CD14-positive monocyte (primary cell): ENCODE results near the gene UBE2Q1. TPM values are rescaled to one million over a fixed set of nuclear protein-coding genes. Genes with fewer than 3 reads are reported as not detected.
A peak's percentile ranks its signal among the peaks of the same experiment; 100 is the strongest.

ENCODE experiments used
- DNase-seq, 3 donors: peaks; one replicate each; pipeline ENCODE4 v3.0.0-alpha.2; 2011 to 2022
- H2AFZ ChIP-seq: 2 replicates; pipeline ENCODE4 v1.6.0; 2012; ENCODE audit warnings: mild to moderate bottlenecking, low read depth, low read length, inconsistent platforms; ENCODE audit not compliant: insufficient read depth, poor library complexity, severe bottlenecking
- H3K27ac ChIP-seq, 2 donors: 1 replicate in 1 of 2; 2 replicates in 1 of 2; pipeline ENCODE4 v1.5.1; 2012 to 2013; ENCODE audit warnings: low read length in 2 of 2, control low read depth in 1 of 2, inconsistent platforms in 1 of 2, low read depth in 1 of 2, mild to moderate bottlenecking in 1 of 2
- H3K27me3 ChIP-seq, 2 donors: one replicate each; pipeline versions ENCODE4 v1.6.0 to v1.6.1; 2011 to 2013; ENCODE audit warnings: low read length in 2 of 2; ENCODE audit not compliant: control insufficient read depth in 2 of 2, insufficient read depth in 2 of 2
- H3K36me3 ChIP-seq, 2 donors: replicated peaks in 1 of 2; 1 replicate in 1 of 2; 2 replicates in 1 of 2; pipeline versions ENCODE4 v1.5.1 to v1.6.1; 2012 to 2013; ENCODE audit warnings: low read length in 2 of 2, control low read depth in 1 of 2, inconsistent platforms in 1 of 2, mild to moderate bottlenecking in 1 of 2; ENCODE audit not compliant: insufficient read depth in 2 of 2, control insufficient read depth in 1 of 2
- H3K4me1 ChIP-seq, 2 donors: 1 replicate in 1 of 2; 2 replicates in 1 of 2; pipeline versions ENCODE4 v1.5.1 to v1.6.1; 2012 to 2013; ENCODE audit warnings: low read length in 2 of 2, control low read depth in 1 of 2, inconsistent platforms in 1 of 2, mild to moderate bottlenecking in 1 of 2, moderate library complexity in 1 of 2; ENCODE audit not compliant: insufficient read depth in 2 of 2, control insufficient read depth in 1 of 2
- H3K4me2 ChIP-seq: replicated peaks from 2 replicates; pipeline ENCODE3; 2012; ENCODE audit warnings: low read length, moderate library complexity, mild to moderate bottlenecking; ENCODE audit not compliant: poor library complexity, severe bottlenecking; ENCODE audit errors: extremely low read depth
- H3K4me3 ChIP-seq, 3 experiments: fragments of 200-600 bp in 1 of 3; sonication (generic) in 1 of 3; replicated peaks in 1 of 3; 1 replicate in 2 of 3; 2 replicates in 1 of 3; pipeline ENCODE4 v1.5.1; 2011 to 2013; ENCODE audit warnings: low read length in 3 of 3, mild to moderate bottlenecking in 3 of 3, control low read depth in 2 of 3, low read depth in 2 of 3, inconsistent platforms in 1 of 3, moderate library complexity in 1 of 3
- H3K79me2 ChIP-seq: 2 replicates; pipeline ENCODE4 v1.6.0; 2012; ENCODE audit warnings: mild to moderate bottlenecking, control low read depth, inconsistent platforms, low read length, moderate library complexity; ENCODE audit not compliant: insufficient read depth
- H3K9ac ChIP-seq: 2 replicates; pipeline ENCODE4 v1.6.0; 2017; ENCODE audit warnings: low read length, mild to moderate bottlenecking; ENCODE audit not compliant: insufficient read depth, poor library complexity, severe bottlenecking
- H3K9me3 ChIP-seq, 2 donors: replicated peaks in 1 of 2; 1 replicate in 1 of 2; 2 replicates in 1 of 2; pipeline versions ENCODE4 v1.5.1 to v1.6.1; 2012 to 2013; ENCODE audit warnings: low read length in 2 of 2, control low read depth in 1 of 2; ENCODE audit not compliant: control insufficient read depth in 1 of 2, insufficient read depth in 1 of 2
- H4K20me1 ChIP-seq: 2 replicates; pipeline ENCODE4 v1.6.0; 2012; ENCODE audit warnings: mild to moderate bottlenecking, low read length, control low read depth, moderate library complexity; ENCODE audit not compliant: insufficient read depth
- H3K27ac Mint-ChIP-seq, 7 donors: one replicate each; pipeline ENCODE4 v1.8.0; 2020; ENCODE audit warnings: mild to moderate bottlenecking in 7 of 7, mixed read lengths in 7 of 7, moderate library complexity in 6 of 7, inconsistent platforms in 2 of 7
- H3K27me3 Mint-ChIP-seq, 3 donors: one replicate each; pipeline ENCODE4 v1.8.0; 2021 to 2022; ENCODE audit warnings: low read depth in 3 of 3, mild to moderate bottlenecking in 3 of 3, mixed read lengths in 3 of 3, moderate library complexity in 3 of 3, inconsistent platforms in 1 of 3
- H3K36me3 Mint-ChIP-seq, 2 donors: one replicate each; pipeline ENCODE4 v1.8.0; 2020; ENCODE audit warnings: mixed read lengths in 2 of 2, inconsistent platforms in 1 of 2, mild to moderate bottlenecking in 1 of 2
- H3K4me1 Mint-ChIP-seq: one replicate; pipeline ENCODE4 v1.8.0; 2020; ENCODE audit warnings: mild to moderate bottlenecking, mixed read lengths
- H3K4me3 Mint-ChIP-seq, 2 donors: one replicate each; pipeline ENCODE4 v1.8.0; 2020; ENCODE audit warnings: mild to moderate bottlenecking in 2 of 2, mixed read lengths in 2 of 2, moderate library complexity in 1 of 2
- H3K9me3 Mint-ChIP-seq, 7 donors: one replicate each; pipeline ENCODE4 v1.8.0; 2020 to 2022; ENCODE audit warnings: mixed read lengths in 7 of 7, mild to moderate bottlenecking in 6 of 7, moderate library complexity in 6 of 7, inconsistent platforms in 2 of 7
- WGBS: methylation state at CpG from one replicate; pipeline ENCODE4 v1.1.5; 2013; ENCODE audit warnings: missing lambda C conversion rate; ENCODE audit not compliant: insufficient coverage; 5-methylcytosine and 5-hydroxymethylcytosine counted together
- intact Hi-C, 2 donors: fragments of 100-400 bp; cut with micrococcal nuclease; formaldehyde crosslinking; loops; one replicate each; pipeline versions ENCODE4 v1.15.0 to v1.15.1; 2023
- polyA plus RNA-seq, 3 donors: library from polyadenylated mRNA; depleted of rRNA in 1 of 3; unstranded in 2 of 3; stranded (reverse) in 1 of 3; fragments of 300-500 nt in 2 of 3; fragments of >200 nt in 1 of 3; fragmentation: Illumina TruSeq in 2 of 3; gene quantifications; 1 replicate in 2 of 3; 2 replicates in 1 of 3; pipeline ENCODE4 v1.2.3, GENCODE V29; 2012 to 2021
- TF ChIP-seq, protein P1 (sequence below): fragments of 200-600 bp; IDR thresholded peaks from one replicate; pipeline ENCODE4 v1.8.0; 2022; ENCODE audit warnings: antibody characterized with exemption, mild to moderate bottlenecking

Gene UBE2Q1
- polyA plus RNA-seq, 3 donors: 6.4 to 22.6 (median 8.4) TPM

DNA sequence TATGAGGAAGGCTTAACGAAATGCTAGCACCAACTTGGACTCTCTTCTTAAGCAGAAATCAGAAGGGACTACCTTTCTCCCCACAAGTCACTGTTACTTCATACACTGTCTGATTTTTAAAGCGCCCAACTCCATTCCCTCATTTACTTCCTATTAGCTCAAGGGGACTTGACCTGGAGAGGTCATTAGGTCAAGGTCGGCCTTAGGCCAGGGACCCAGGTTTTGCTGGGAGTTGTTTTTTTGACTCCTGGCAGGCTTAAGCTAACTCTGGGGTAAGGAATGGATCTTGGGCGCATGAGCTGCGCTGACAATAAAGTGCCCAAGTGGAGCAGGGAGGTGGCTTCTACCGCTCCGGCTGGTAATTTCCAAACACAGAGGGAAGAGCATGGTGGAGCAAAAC lies 32.7 kb upstream of the UBE2Q1 start:
- H3K4me1 ChIP-seq: no peaks in the 10 kb centered on the region
- Mint-ChIP-seq H3K27ac (peak overlapping the region in 1 of 7 donors; percentile 78), H3K4me1 (no peaks in the 10 kb centered on the region), H3K4me3 (no peak overlapping the region), H3K9me3 (no peaks in the 10 kb centered on the region), H3K36me3 (peaks cover 89 to 98% of the 10 kb centered on the region in 2 donors), H3K27me3 (no peaks in the 10 kb centered on the region)
- H4K20me1 ChIP-seq: peaks cover 99% of the 10 kb centered on the region
- peaks cover 99 to 100% of the 10 kb centered on the region in 2 donors for H3K36me3 ChIP-seq
- no peak overlapping the region for H3K4me2 ChIP-seq
- TF ChIP-seq, protein P1, sequence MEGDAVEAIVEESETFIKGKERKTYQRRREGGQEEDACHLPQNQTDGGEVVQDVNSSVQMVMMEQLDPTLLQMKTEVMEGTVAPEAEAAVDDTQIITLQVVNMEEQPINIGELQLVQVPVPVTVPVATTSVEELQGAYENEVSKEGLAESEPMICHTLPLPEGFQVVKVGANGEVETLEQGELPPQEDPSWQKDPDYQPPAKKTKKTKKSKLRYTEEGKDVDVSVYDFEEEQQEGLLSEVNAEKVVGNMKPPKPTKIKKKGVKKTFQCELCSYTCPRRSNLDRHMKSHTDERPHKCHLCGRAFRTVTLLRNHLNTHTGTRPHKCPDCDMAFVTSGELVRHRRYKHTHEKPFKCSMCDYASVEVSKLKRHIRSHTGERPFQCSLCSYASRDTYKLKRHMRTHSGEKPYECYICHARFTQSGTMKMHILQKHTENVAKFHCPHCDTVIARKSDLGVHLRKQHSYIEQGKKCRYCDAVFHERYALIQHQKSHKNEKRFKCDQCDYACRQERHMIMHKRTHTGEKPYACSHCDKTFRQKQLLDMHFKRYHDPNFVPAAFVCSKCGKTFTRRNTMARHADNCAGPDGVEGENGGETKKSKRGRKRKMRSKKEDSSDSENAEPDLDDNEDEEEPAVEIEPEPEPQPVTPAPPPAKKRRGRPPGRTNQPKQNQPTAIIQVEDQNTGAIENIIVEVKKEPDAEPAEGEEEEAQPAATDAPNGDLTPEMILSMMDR: no peak
- H3K79me2 ChIP-seq: peaks cover 6% of the 10 kb centered on the region
- H3K9ac ChIP-seq: no peak overlapping the region
- no peak for DNase-seq
- no peak overlapping the region for H2AFZ ChIP-seq
- 100% methylated on average over 2 of the region's 7 CpGs for WGBS
- intact Hi-C loops: no loop called here
- H3K27me3 ChIP-seq: no peaks in the 10 kb centered on the region
- H3K27ac ChIP-seq: peak overlapping the region in 1 of 2 donors; percentile 32
- H3K9me3 ChIP-seq: no peaks in the 10 kb centered on the region
- no peak overlapping the region for H3K4me3 ChIP-seq

DNA sequence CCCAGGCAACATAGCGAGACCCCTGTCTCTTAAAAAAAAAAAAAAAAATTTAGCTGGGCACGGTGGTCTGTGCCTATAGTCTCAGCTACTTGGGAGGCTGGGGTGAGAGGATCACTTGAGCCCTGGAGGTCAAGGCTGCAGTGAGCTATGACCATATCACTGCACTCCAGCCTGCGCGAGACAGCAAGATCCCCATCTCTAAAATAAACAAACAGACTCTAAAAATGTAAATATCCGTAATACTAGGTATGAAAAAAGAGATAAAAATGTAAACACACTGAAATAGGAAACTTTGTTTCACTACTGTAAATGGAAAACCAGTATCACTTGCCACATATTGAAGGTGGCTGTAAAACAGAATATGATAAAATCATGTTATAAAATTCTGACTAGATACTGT lies 32.3 kb upstream of the UBE2Q1 start:
- H3K4me3 ChIP-seq: no peak overlapping the region
- no CpG with 5 or more reads among the region's 5 CpGs for WGBS

More for the DNA sequence above, 32.3 kb upstream of the UBE2Q1 start:
- peaks cover 3% of the 10 kb centered on the region for H3K79me2 ChIP-seq
- Mint-ChIP-seq H3K4me1 (no peaks in the 10 kb centered on the region), H3K27me3 (no peaks in the 10 kb centered on the region), H3K4me3 (no peak overlapping the region), H3K27ac (peak overlapping the region in 1 of 7 donors; percentile 58), H3K9me3 (no peaks in the 10 kb centered on the region), H3K36me3 (peaks cover 92 to 98% of the 10 kb centered on the region in 2 donors)
- H4K20me1 ChIP-seq: peaks cover 99% of the 10 kb centered on the region
- TF ChIP-seq, protein P1: no peak
- H3K27ac ChIP-seq: no peak overlapping the region
- H2AFZ ChIP-seq: no peak overlapping the region
- H3K9me3 ChIP-seq: no peaks in the 10 kb centered on the region
- peaks cover 99 to 100% of the 10 kb centered on the region in 2 donors for H3K36me3 ChIP-seq
- DNase-seq: no peak
- H3K4me1 ChIP-seq: no peaks in the 10 kb centered on the region
- intact Hi-C loops: no loop called here
- no peaks in the 10 kb centered on the region for H3K27me3 ChIP-seq
- no peak overlapping the region for H3K9ac ChIP-seq
- H3K4me2 ChIP-seq: no peak overlapping the region
